KMS-11 (cell line): ENCODE measurements around the gene CAV3.

Source experiments
- H2AFZ ChIP-seq: fragments of 200-600 bp; sonication (generic); 2 replicates; pipeline ENCODE4 v1.6.1; 2016; ENCODE audit warnings: antibody characterized with exemption, mixed run types, low read depth
- H3K27ac ChIP-seq: fragments of 200-600 bp; sonication (generic); 2 replicates; pipeline ENCODE4 v1.6.1; 2016; ENCODE audit warnings: mild to moderate bottlenecking, mixed run types
- H3K27me3 ChIP-seq: fragments of 200-600 bp; sonication (generic); 2 replicates; pipeline ENCODE4 v1.6.1; 2017; ENCODE audit warnings: mild to moderate bottlenecking, low read depth, mixed run types, moderate library complexity; ENCODE audit not compliant: insufficient read depth
- H3K36me3 ChIP-seq: fragments of 200-600 bp; sonication (generic); 2 replicates; pipeline ENCODE4 v1.6.1; 2017; ENCODE audit warnings: mild to moderate bottlenecking, mixed run types; ENCODE audit not compliant: insufficient read depth
- H3K4me1 ChIP-seq: fragments of 200-600 bp; sonication (generic); 2 replicates; pipeline ENCODE4 v1.6.1; 2016; ENCODE audit warnings: mild to moderate bottlenecking, low read depth, mixed run types; ENCODE audit not compliant: poor library complexity, severe bottlenecking
- H3K4me2 ChIP-seq: fragments of 200-600 bp; sonication (generic); 2 replicates; pipeline ENCODE4 v1.7.0; 2016; ENCODE audit warnings: mild to moderate bottlenecking, mixed run types
- H3K4me3 ChIP-seq: fragments of 200-600 bp; sonication (generic); IDR thresholded peaks from 2 replicates; pipeline ENCODE4 v1.6.1; 2017; ENCODE audit warnings: low read depth, low read length, mixed read lengths; ENCODE audit not compliant: insufficient read depth
- H3K79me2 ChIP-seq: fragments of 200-600 bp; sonication (generic); 2 replicates; pipeline ENCODE4 v1.6.1; 2016; ENCODE audit warnings: low read depth, mixed run types; ENCODE audit not compliant: insufficient read depth
- H3K9ac ChIP-seq: fragments of 200-600 bp; sonication (generic); 2 replicates; pipeline ENCODE4 v1.6.1; 2016; ENCODE audit warnings: mild to moderate bottlenecking, mixed run types
- H4K20me1 ChIP-seq: fragments of 200-600 bp; sonication (generic); 2 replicates; pipeline ENCODE4 v1.6.1; 2016; ENCODE audit warnings: mild to moderate bottlenecking, mixed run types; ENCODE audit not compliant: insufficient read depth
- TF ChIP-seq, protein P1 (sequence below): fragments of 200-600 bp; sonication (generic); conservative IDR thresholded peaks from 2 replicates; pipeline ENCODE4 v1.6.1; 2017; ENCODE audit warnings: low read depth, mild to moderate bottlenecking, antibody characterized with exemption, low read length, moderate library complexity, mixed read lengths

CAV3 gene

DNA sequence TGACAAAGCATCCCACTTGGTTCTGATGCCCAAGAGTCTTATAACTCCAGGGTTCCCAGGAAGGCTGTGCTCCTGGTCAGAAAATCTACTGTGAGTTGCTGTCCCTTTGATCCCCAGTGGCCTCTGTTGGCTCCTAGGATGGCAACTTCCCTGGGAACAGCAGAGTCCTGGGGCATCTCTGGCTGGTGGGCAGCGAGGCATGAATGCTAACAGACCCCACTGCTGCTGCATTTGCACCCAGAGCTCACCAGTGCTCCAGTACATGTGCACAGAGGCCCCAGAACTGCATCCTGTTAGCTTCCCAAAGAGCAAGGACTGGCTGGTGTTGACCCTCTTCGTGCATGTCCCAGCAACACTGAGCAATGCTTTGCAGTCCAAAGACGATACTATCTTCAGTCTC lies 15.7 kb downstream of the CAV3 start:
- Histone ChIP-seq H3K9ac (no peak overlapping the region), H3K27me3 (no peaks in the 10 kb centered on the region), H3K27ac (no peak overlapping the region), H3K4me3 (no peak overlapping the region), H3K36me3 (no peaks in the 10 kb centered on the region), H3K4me1 (no peaks in the 10 kb centered on the region), H3K4me2 (no peak overlapping the region), H4K20me1 (no peaks in the 10 kb centered on the region), H3K79me2 (no peaks in the 10 kb centered on the region), H2AFZ (no peak overlapping the region)
- TF ChIP-seq, protein P1, sequence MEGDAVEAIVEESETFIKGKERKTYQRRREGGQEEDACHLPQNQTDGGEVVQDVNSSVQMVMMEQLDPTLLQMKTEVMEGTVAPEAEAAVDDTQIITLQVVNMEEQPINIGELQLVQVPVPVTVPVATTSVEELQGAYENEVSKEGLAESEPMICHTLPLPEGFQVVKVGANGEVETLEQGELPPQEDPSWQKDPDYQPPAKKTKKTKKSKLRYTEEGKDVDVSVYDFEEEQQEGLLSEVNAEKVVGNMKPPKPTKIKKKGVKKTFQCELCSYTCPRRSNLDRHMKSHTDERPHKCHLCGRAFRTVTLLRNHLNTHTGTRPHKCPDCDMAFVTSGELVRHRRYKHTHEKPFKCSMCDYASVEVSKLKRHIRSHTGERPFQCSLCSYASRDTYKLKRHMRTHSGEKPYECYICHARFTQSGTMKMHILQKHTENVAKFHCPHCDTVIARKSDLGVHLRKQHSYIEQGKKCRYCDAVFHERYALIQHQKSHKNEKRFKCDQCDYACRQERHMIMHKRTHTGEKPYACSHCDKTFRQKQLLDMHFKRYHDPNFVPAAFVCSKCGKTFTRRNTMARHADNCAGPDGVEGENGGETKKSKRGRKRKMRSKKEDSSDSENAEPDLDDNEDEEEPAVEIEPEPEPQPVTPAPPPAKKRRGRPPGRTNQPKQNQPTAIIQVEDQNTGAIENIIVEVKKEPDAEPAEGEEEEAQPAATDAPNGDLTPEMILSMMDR = no peak

DNA sequence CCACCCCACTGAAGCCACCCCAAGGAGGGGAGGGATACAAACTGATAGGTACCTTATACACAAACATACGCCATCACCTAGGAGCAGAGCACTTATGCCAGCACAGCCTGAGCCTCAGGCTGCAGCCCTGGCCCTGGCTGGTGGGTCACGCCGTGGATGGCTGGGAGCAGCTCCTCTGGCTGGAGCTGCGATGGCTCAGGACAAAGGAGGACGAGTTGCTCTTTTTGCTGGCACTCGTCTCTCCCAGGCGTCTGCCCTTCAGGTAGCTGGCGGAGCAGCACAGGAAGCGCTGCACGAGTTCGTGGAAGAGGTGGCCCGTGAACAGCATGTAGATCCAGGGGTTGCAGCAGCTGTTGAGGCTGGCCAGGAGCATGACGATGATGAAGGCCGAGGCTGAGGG lies 19.2 kb downstream of the CAV3 start:
- Histone ChIP-seq H3K36me3 (no peaks in the 10 kb centered on the region), H3K27me3 (no peaks in the 10 kb centered on the region), H3K9ac (no peak overlapping the region), H3K79me2 (no peaks in the 10 kb centered on the region), H3K4me3 (no peak overlapping the region), H3K4me1 (no peaks in the 10 kb centered on the region), H4K20me1 (no peaks in the 10 kb centered on the region), H3K4me2 (no peak overlapping the region), H3K27ac (no peak overlapping the region), H2AFZ (no peak overlapping the region)
- TF ChIP-seq, protein P1 = no peak

DNA sequence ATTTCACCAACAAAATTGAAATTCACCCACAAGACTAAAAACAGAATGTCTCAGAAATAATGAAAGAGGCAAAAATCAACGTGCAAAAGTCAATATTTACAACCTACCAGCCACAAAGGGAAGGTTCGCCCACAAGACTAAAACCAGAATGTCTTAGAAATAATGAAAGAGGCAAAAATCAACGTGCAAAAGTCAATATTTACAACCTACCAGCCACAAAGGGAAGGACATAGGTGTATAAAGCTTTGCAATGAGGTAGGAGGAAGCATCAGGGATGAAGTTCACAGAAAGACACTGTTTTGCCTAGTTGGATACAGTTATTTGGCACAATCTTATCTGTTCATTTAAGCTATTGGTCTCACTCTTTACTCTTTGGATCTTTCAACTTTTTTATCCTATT lies 21.5 kb downstream of the CAV3 start:
- no peak overlapping the region for H2AFZ ChIP-seq

DNA sequence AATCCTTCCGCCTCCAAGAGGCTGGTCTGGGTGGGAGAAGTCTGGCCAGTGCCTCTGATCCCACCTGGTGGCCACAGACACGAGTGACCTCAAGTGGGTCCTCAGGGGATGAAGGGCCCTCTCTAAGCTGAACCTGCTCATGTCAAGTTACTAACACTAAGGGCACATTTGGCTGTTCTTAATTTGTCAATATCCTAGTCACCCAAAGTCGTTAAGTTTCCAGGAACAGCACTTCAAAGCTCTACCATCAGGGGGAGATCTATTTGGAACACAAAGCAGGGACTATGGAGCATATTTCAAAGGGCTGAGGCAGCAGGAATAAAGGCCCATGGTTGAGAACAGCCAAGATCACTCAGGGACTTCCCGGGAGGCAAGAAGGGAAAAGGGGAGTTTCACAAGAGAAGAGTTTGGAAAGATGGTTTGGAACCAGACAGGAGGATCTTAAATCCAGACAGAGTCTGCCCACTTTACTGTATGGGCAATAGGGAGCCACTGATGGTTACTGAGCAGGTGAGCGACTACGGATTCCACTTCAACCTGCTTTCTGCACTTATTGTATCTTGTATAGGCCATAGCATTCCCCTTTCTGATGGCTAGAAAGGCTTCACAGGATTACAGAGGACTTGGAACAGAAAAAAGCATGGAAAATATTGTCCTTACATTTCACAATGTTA lies 22.1 kb downstream of the CAV3 start:
- Histone ChIP-seq H3K9ac (no peak overlapping the region), H3K79me2 (no peaks in the 10 kb centered on the region), H3K27me3 (no peaks in the 10 kb centered on the region), H3K4me3 (no peak overlapping the region), H2AFZ (no peak overlapping the region), H4K20me1 (no peaks in the 10 kb centered on the region), H3K36me3 (no peaks in the 10 kb centered on the region), H3K4me2 (no peak overlapping the region), H3K4me1 (no peaks in the 10 kb centered on the region), H3K27ac (no peak overlapping the region)
- TF ChIP-seq, protein P1 = no peak

More for the DNA sequence above, 21.5 kb downstream of the CAV3 start:
- TF ChIP-seq, protein P1 = no peak
- no peak overlapping the region for H3K27ac ChIP-seq
- no peaks in the 10 kb centered on the region for H4K20me1 ChIP-seq
- no peak overlapping the region for H3K4me2 ChIP-seq
- no peaks in the 10 kb centered on the region for H3K79me2 ChIP-seq
- no peak overlapping the region for H3K4me3 ChIP-seq
- H3K36me3 ChIP-seq = no peaks in the 10 kb centered on the region
- no peaks in the 10 kb centered on the region for H3K4me1 ChIP-seq
- H3K27me3 ChIP-seq = no peaks in the 10 kb centered on the region
- no peak overlapping the region for H3K9ac ChIP-seq
